OCI-LY1 (cell line): Measurements from ENCODE around the gene USP34.

Experiments used
- H2AFZ ChIP-seq: fragments of 200-600 bp; sonication (generic), shearing (Covaris generic); 2 replicates; pipeline ENCODE4 v1.6.0; 2014; ENCODE audit warnings: antibody characterized with exemption, mild to moderate bottlenecking, low read length
- H3F3A ChIP-seq: fragments of 200-600 bp; sonication (generic), shearing (Covaris generic); 2 replicates; pipeline ENCODE4 v1.6.0; 2014; ENCODE audit warnings: mild to moderate bottlenecking, antibody characterized with exemption, low read length, moderate library complexity; ENCODE audit not compliant: insufficient read depth
- H3K27ac ChIP-seq: fragments of 200-600 bp; sonication (generic); 2 replicates; pipeline ENCODE4 v1.5.1; 2014; ENCODE audit warnings: low read length, mixed run types, mild to moderate bottlenecking, low read depth; ENCODE audit not compliant: poor library complexity, severe bottlenecking
- H3K27me3 ChIP-seq: fragments of 200-600 bp; sonication (generic); 2 replicates; pipeline ENCODE4 v1.6.0; 2014; ENCODE audit warnings: antibody characterized with exemption, mild to moderate bottlenecking, low read length, moderate library complexity; ENCODE audit not compliant: insufficient read depth
- H3K36me3 ChIP-seq: fragments of 200-600 bp; sonication (generic); 2 replicates; pipeline ENCODE4 v1.6.1; 2014; ENCODE audit warnings: mild to moderate bottlenecking, antibody characterized with exemption, low read length, moderate library complexity, mixed read lengths; ENCODE audit not compliant: insufficient read depth
- H3K4me1 ChIP-seq: fragments of 200-600 bp; sonication (generic); 2 replicates; pipeline ENCODE4 v1.5.1; 2014; ENCODE audit warnings: mild to moderate bottlenecking, low read length, moderate library complexity; ENCODE audit not compliant: insufficient read depth, severe bottlenecking
- H3K4me2 ChIP-seq: fragments of 200-600 bp; sonication (generic), shearing (Covaris generic); 2 replicates; pipeline ENCODE4 v1.6.1; 2014; ENCODE audit warnings: low read length
- H3K4me3 ChIP-seq: fragments of 200-600 bp; sonication (generic); 2 replicates; pipeline ENCODE4 v1.5.1; 2014; ENCODE audit warnings: low read length, low read depth, mild to moderate bottlenecking, mixed read lengths; ENCODE audit not compliant: poor library complexity, severe bottlenecking
- H3K79me2 ChIP-seq: fragments of 200-600 bp; shearing (Covaris generic); 2 replicates; pipeline ENCODE4 v1.6.1; 2016; ENCODE audit warnings: mixed run types, low read length, mixed read lengths; ENCODE audit not compliant: insufficient read depth
- H3K9ac ChIP-seq: fragments of 200-600 bp; sonication (generic), shearing (Covaris generic); 2 replicates; pipeline ENCODE4 v1.6.1; 2014; ENCODE audit warnings: mild to moderate bottlenecking, low read length, mixed read lengths
- H3K9me2 ChIP-seq: fragments of 200-600 bp; sonication (generic), shearing (Covaris generic); 2 replicates; pipeline ENCODE4 v1.6.1; 2014; ENCODE audit warnings: low read depth, mild to moderate bottlenecking, low read length, mixed read lengths
- H3K9me3 ChIP-seq: fragments of 200-600 bp; shearing (Covaris generic); 2 replicates; pipeline ENCODE4 v1.6.1; 2014; ENCODE audit warnings: low read length, mixed read lengths
- H4K20me1 ChIP-seq: fragments of 200-600 bp; sonication (generic), shearing (Covaris generic); 2 replicates; pipeline ENCODE4 v1.6.0; 2016; ENCODE audit warnings: mild to moderate bottlenecking, low read length; ENCODE audit not compliant: insufficient read depth
- EZH2 ChIP-seq: fragments of 200-600 bp; sonication (generic), shearing (Covaris generic); IDR thresholded peaks from 2 replicates; pipeline ENCODE4 v1.8.0; 2017; ENCODE audit warnings: borderline replicate concordance, mixed run types, mild to moderate bottlenecking, antibody characterized with exemption, low read length, moderate library complexity, mixed read lengths
- TF ChIP-seq, protein P1 (sequence below): fragments of 200-600 bp; sonication (generic), shearing (Covaris generic); IDR thresholded peaks from 2 replicates; pipeline ENCODE4 v1.5.1; 2017; ENCODE audit warnings: mild to moderate bottlenecking, antibody characterized with exemption, low read length, moderate library complexity, mixed read lengths

USP34 gene

DNA sequence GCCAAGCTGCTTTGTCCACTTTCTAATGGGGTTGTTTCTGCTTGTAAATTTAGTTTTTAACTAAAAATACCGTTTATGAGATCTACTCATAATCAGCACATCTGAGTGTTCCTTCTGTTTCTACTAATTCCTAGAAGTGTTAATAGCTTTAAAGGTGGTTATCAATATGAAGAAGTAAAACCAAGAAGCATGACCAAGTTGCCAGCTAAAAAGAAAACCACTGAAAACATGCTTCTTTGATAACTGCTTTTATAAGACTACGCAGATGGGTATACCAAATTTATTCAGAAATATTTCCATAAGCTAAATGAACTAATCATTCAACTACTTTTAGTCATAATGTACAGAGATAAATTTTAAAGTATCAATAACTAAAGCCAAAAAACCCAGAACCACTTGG, 207.1 kb downstream of the USP34 start:
- TF ChIP-seq EZH2, result no peak
- TF ChIP-seq, protein P1, sequence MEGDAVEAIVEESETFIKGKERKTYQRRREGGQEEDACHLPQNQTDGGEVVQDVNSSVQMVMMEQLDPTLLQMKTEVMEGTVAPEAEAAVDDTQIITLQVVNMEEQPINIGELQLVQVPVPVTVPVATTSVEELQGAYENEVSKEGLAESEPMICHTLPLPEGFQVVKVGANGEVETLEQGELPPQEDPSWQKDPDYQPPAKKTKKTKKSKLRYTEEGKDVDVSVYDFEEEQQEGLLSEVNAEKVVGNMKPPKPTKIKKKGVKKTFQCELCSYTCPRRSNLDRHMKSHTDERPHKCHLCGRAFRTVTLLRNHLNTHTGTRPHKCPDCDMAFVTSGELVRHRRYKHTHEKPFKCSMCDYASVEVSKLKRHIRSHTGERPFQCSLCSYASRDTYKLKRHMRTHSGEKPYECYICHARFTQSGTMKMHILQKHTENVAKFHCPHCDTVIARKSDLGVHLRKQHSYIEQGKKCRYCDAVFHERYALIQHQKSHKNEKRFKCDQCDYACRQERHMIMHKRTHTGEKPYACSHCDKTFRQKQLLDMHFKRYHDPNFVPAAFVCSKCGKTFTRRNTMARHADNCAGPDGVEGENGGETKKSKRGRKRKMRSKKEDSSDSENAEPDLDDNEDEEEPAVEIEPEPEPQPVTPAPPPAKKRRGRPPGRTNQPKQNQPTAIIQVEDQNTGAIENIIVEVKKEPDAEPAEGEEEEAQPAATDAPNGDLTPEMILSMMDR, result no peak

GRCh38 chr2:61262699-61263098, 208.2 kb downstream of the USP34 start:
- peaks cover 76% of the 10 kb centered on the region for H3K36me3 ChIP-seq
- H3K9ac ChIP-seq, result no peak overlapping the region
- TF ChIP-seq, protein P1, result no peak
- no peak for TF ChIP-seq EZH2
- no peaks in the 10 kb centered on the region for H3K9me2 ChIP-seq
- H3K27ac ChIP-seq, result no peak overlapping the region
- no peaks in the 10 kb centered on the region for H3K4me1 ChIP-seq
- H2AFZ ChIP-seq, result no peak overlapping the region
- no peak overlapping the region for H3K4me2 ChIP-seq
- no peak overlapping the region for H3K4me3 ChIP-seq
- H3K9me3 ChIP-seq, result no peaks in the 10 kb centered on the region
- no peaks in the 10 kb centered on the region for H3K79me2 ChIP-seq
- no peaks in the 10 kb centered on the region for H3F3A ChIP-seq
- H4K20me1 ChIP-seq, result no peaks in the 10 kb centered on the region
- H3K27me3 ChIP-seq, result no peaks in the 10 kb centered on the region

More for the DNA sequence above, 207.1 kb downstream of the USP34 start:
- Histone ChIP-seq H3K9ac (no peak overlapping the region), H3K4me1 (no peaks in the 10 kb centered on the region), H3K9me3 (no peaks in the 10 kb centered on the region), H3K36me3 (peaks cover 75% of the 10 kb centered on the region), H3K27me3 (no peaks in the 10 kb centered on the region), H3K9me2 (no peaks in the 10 kb centered on the region), H3F3A (no peaks in the 10 kb centered on the region), H3K4me3 (no peak overlapping the region), H4K20me1 (no peaks in the 10 kb centered on the region), H3K79me2 (no peaks in the 10 kb centered on the region), H3K27ac (no peak overlapping the region), H2AFZ (no peak overlapping the region), H3K4me2 (no peak overlapping the region)

DNA sequence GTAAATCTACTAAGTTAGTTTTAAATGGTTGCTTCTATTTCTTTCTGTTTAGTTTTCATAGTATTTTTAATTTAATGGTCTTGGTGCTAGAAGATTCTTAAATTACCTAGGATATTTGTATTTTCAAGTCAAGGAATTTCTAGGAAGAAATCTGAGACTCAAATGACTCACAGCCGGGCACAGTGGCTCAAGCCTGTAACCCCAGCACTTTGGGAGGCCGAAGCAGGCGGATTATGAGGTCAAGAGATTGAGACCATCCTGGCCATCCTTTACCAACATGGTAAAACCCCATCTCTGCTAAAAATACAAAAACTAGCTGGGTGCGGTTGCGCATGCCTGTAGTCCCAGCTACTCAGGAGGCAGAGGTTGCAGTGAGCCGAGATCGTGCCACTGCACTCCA, 213.4 kb downstream of the USP34 start:
- Histone ChIP-seq H3K9me2 (no peaks in the 10 kb centered on the region), H3F3A (no peaks in the 10 kb centered on the region), H2AFZ (no peak overlapping the region), H3K9me3 (no peaks in the 10 kb centered on the region), H4K20me1 (no peaks in the 10 kb centered on the region), H3K79me2 (no peaks in the 10 kb centered on the region), H3K4me3 (no peak overlapping the region), H3K4me1 (no peaks in the 10 kb centered on the region), H3K27me3 (no peaks in the 10 kb centered on the region), H3K36me3 (peaks cover 77% of the 10 kb centered on the region), H3K27ac (no peak overlapping the region), H3K4me2 (no peak overlapping the region), H3K9ac (no peak overlapping the region)
- TF ChIP-seq, protein P1, result no peak
- no peak for TF ChIP-seq EZH2
